ENCODE data around the gene COX17.
"Not testable (repeated sequence)": the region's sequence is repeated elsewhere in the genome, so short reads cannot be mapped to it uniquely, and the experiment has no call there.

Gene COX17

GRCh38 chr3:119676771-119677640 is at the start of gene COX17:
TSS of gene COX17 (minus strand) at chr3:119677406. CDS start at chr3:119677310, 96 bp downstream.
- peak; percentile 96 for DNase-seq

- no peak for DNase-seq
These were observed 49.7 kb upstream of the COX17 start for GRCh38 chr3:119726909-119727308.

GRCh38 chr3:119723022-119723421 is 45.8 kb upstream of the COX17 start:
- no peak for DNase-seq

- DNase-seq, result no peak
These were observed 40.3 kb upstream of the COX17 start for GRCh38 chr3:119717520-119717919.

- no peak for DNase-seq
These were observed 39.8 kb upstream of the COX17 start for GRCh38 chr3:119716998-119717397.

- no peak for DNase-seq
These were observed 37.9 kb upstream of the COX17 start for GRCh38 chr3:119715105-119715504.

GRCh38 chr3:119703820-119704531 is 26.8 kb upstream of the COX17 start:
- no peak for DNase-seq

GRCh38 chr3:119702530-119703527 is 25.6 kb upstream of the COX17 start, which contains the start of gene CFAP91:
TSS of gene CFAP91 (plus strand) at chr3:119703022. CDS start at chr3:119703099, 77 bp downstream.
- peak; percentile 89 for DNase-seq

GRCh38 chr3:119700920-119701734 is 23.9 kb upstream of the COX17 start:
- DNase-seq, result peak; percentile 5

GRCh38 chr3:119700269-119700919 is 23.2 kb upstream of the COX17 start:
- peak; percentile 24 for DNase-seq

GRCh38 chr3:119697394-119697793 is 20.2 kb upstream of the COX17 start:
- DNase-seq, result no peak

- no peak for DNase-seq
These were observed 18.3 kb upstream of the COX17 start for GRCh38 chr3:119695480-119695879.

GRCh38 chr3:119690043-119690656 is 12.9 kb upstream of the COX17 start:
- no peak for DNase-seq

GRCh38 chr3:119683421-119683820 is 6.2 kb upstream of the COX17 start:
- DNase-seq, result no peak

GRCh38 chr3:119681279-119681678 is 4.1 kb upstream of the COX17 start:
- no peak for DNase-seq

- DNase-seq, result no peak
These were observed 2.7 kb upstream of the COX17 start for GRCh38 chr3:119679874-119680273.

GRCh38 chr3:119678209-119678608 is 1.0 kb upstream of the COX17 start:
- DNase-seq, result not testable (repeated sequence)

GRCh38 chr3:119677641-119677934 is 382 bp upstream of the COX17 start:
- no peak for DNase-seq

GRCh38 chr3:119676020-119676419 is 1.2 kb downstream of the COX17 start:
- DNase-seq, result no peak

- DNase-seq, result no peak
These were observed 1.9 kb downstream of the COX17 start for GRCh38 chr3:119675188-119675874.

Measured in activated CD4-positive, alpha-beta T cell treated with anti-CD3 and anti-CD28 coated beads for 48 hours (primary cell).